Loucy (cell line): ENCODE results near the gene PID1.

Experiments
- CTCF ChIP-seq: fragments of 200-600 bp; sonication (generic); conservative IDR thresholded peaks from 2 replicates; pipeline ENCODE4 v1.5.1; 2014; ENCODE audit warnings: mild to moderate bottlenecking, antibody characterized with exemption, low read length
- EZH2phosphoT487 ChIP-seq: fragments of 200-600 bp; IDR thresholded peaks from 2 replicates; pipeline ENCODE4 v1.6.1; 2018; ENCODE audit warnings: antibody characterized with exemption, mild to moderate bottlenecking, moderate library complexity, borderline replicate concordance

GRCh38 chr2:229009816-229010215 is 261.3 kb downstream of the PID1 start:
- TF ChIP-seq CTCF (no peak), EZH2phosphoT487 (no peak)
